ENCODE results near the gene STMND1.

GRCh38 chr6:17097982-17098381 lies 3.9 kb upstream of the STMND1 start:
- TF ChIP-seq CTCF (IDR thresholded peaks at IDR 0.05; ENCODE audit: low read depth, low read length, missing input control) (no peak), MAX (IDR thresholded peaks at IDR 0.05) (no peak), ZBTB33 (IDR thresholded peaks at IDR 0.05) (no peak), FOXA1 (IDR thresholded peaks at IDR 0.05) (no peak), TAF1 (conservative IDR thresholded peaks at IDR 0.05) (no peak), GABPA (IDR thresholded peaks at IDR 0.05 in 1 of 2, conservative IDR thresholded peaks at IDR 0.05 in 1 of 2) (no peak), ATF3 (IDR thresholded peaks at IDR 0.05) (no peak), JUND (IDR thresholded peaks at IDR 0.05) (no peak), YY1 (IDR thresholded peaks at IDR 0.05) (no peak)
